HG03460 (cell line): ENCODE measurements around the gene ANKLE2.
"Not testable (repeated sequence)": the region's sequence is repeated elsewhere in the genome, so short reads cannot be mapped to it uniquely, and the experiment has no call there.

ENCODE experiments used
- ATAC-seq: cut with Tn5 transposase; IDR thresholded peaks from one replicate; pipeline ENCODE4 v1.9.1; 2021; ENCODE audit not compliant: unreplicated experiment

ANKLE2 gene

GRCh38 chr12:132692030-132692429 is 69.6 kb downstream of the ANKLE2 start:
- ATAC-seq, result not testable (repeated sequence)

GRCh38 chr12:132690112-132690511 is 71.5 kb downstream of the ANKLE2 start:
- no peak for ATAC-seq

GRCh38 chr12:132689227-132689626 is 72.4 kb downstream of the ANKLE2 start:
- ATAC-seq, result no peak

- ATAC-seq, result peak; percentile 88
These were observed 74.1 kb downstream of the ANKLE2 start, which contains the start of the genes POLE and PXMP2 for GRCh38 chr12:132687211-132688164. Gene POLE (minus strand): TSS chr12:132687342. CDS start chr12:132687315, 27 bp downstream. Gene PXMP2 (plus strand): TSS chr12:132687587. CDS start chr12:132687671, 84 bp downstream.

GRCh38 chr12:132686825-132687210 is 74.8 kb downstream of the ANKLE2 start:
- peak; percentile 21 for ATAC-seq

GRCh38 chr12:132685400-132685799 is 76.2 kb downstream of the ANKLE2 start:
- ATAC-seq, result no peak

GRCh38 chr12:132677492-132677891 is 84.1 kb downstream of the ANKLE2 start:
- ATAC-seq, result no peak

GRCh38 chr12:132675757-132676432 is 85.7 kb downstream of the ANKLE2 start:
- ATAC-seq, result no peak
